ENCODE measurements around the gene CFLAR. TPM values are rescaled to one million over a fixed set of nuclear protein-coding genes. Genes with fewer than 3 reads are reported as not detected.
A peak's percentile ranks its signal among the peaks of the same experiment; 100 is the strongest.

CFLAR gene
- total and polyA plus RNA-seq, 2 of the 13 experiments (the other 11 are each of a cell fraction or from before 2014, with no cell fraction given): 43.8 to 92.1 TPM

- TF ChIP-seq YY1 (IDR thresholded peaks at IDR 0.05; ENCODE audit: insufficient read depth, insufficient replicate concordance, low read depth, low read length) (no peak), ZSCAN29 (CRISPR knock-in tag; conservative IDR thresholded peaks at IDR 0.05) (peak; percentile 16; the same call in 1 of the 2 replicates), MIER2 (CRISPR knock-in tag; IDR thresholded peaks at IDR 0.05) (no peak), ARNTL (CRISPR knock-in tag; IDR thresholded peaks at IDR 0.05) (no peak), SOX6 (IDR thresholded peaks at IDR 0.05) (no peak), SOX6 (CRISPR knock-in tag; IDR thresholded peaks at IDR 0.05) (no peak), FIP1L1 (IDR thresholded peaks at IDR 0.05; ENCODE audit: borderline replicate concordance, insufficient read depth, low read depth, low read length) (no peak), TRAFD1 (CRISPR knock-in tag; IDR thresholded peaks at IDR 0.05; ENCODE audit: borderline replicate concordance) (no peak), ARID4A (CRISPR knock-in tag; IDR thresholded peaks at IDR 0.05; ENCODE audit: borderline replicate concordance) (no peak), SRY (CRISPR knock-in tag; IDR thresholded peaks at IDR 0.05) (no peak), ZNF296 (CRISPR knock-in tag; conservative IDR thresholded peaks at IDR 0.05) (no peak), ZNF773 (CRISPR knock-in tag; IDR thresholded peaks at IDR 0.05; ENCODE audit: borderline replicate concordance) (no peak), FOXK1 (CRISPR knock-in tag; IDR thresholded peaks at IDR 0.05; ENCODE audit: borderline replicate concordance, low read depth) (no peak), E2F5 (CRISPR knock-in tag; conservative IDR thresholded peaks at IDR 0.05) (no peak), ZNF547 (CRISPR knock-in tag; IDR thresholded peaks at IDR 0.05) (no peak), JDP2 (CRISPR knock-in tag; IDR thresholded peaks at IDR 0.05; ENCODE audit: borderline replicate concordance) (no peak), MED13 (CRISPR knock-in tag; IDR thresholded peaks at IDR 0.05) (no peak), ZNF33A (CRISPR knock-in tag; IDR thresholded peaks at IDR 0.05; ENCODE audit: borderline replicate concordance) (no peak), CREM (IDR thresholded peaks at IDR 0.05) (no peak), CREM (CRISPR knock-in tag; IDR thresholded peaks at IDR 0.05) (no peak), ZNF557 (CRISPR knock-in tag; IDR thresholded peaks at IDR 0.05) (no peak), ZNF704 (CRISPR knock-in tag; IDR thresholded peaks at IDR 0.05; ENCODE audit: borderline replicate concordance) (no peak), GATA4 (IDR thresholded peaks at IDR 0.05; ENCODE audit: borderline replicate concordance, low read depth) (0 out of 2 replicates have a peak, but pooled peaks have one; percentile 37)
These were observed 88.1 kb downstream of the CFLAR start (continued) for GRCh38 chr2:201203916-201204654.
